ENCODE data around the gene TCN2. TPM values are rescaled to one million over a fixed set of nuclear protein-coding genes. Genes with fewer than 3 reads are reported as not detected.
"Not testable (repeated sequence)": the region's sequence is repeated elsewhere in the genome, so short reads cannot be mapped to it uniquely, and the experiment has no call there.

The TCN2 gene
- total and polyA plus RNA-seq, 2 of the 4 experiments (the other 2 are of a cell fraction): 1.3 to 3.6 TPM

GRCh38 chr22:30591588-30592359 is 15.2 kb upstream of the TCN2 start, which contains the start of gene PES1 (continued):
- peak; percentile 88 for TF ChIP-seq USF2 (IDR thresholded peaks at IDR 0.05; ENCODE audit: low read depth, low read length)

GRCh38 chr22:30592360-30592713 is 14.6 kb upstream of the TCN2 start:
- H3K4me1 ChIP-seq (ENCODE audit: control insufficient read depth, insufficient read depth, low read length); H3K4ac ChIP-seq (ENCODE audit: low read depth, low read length); intact Hi-C loops (cut with micrococcal nuclease); H3K18ac ChIP-seq (ENCODE audit: low read depth, low read length); H2AK5ac ChIP-seq (ENCODE audit: low read depth, low read length); H3K27ac ChIP-seq (ENCODE audit: insufficient read depth, low read length); H3K9me1 ChIP-seq (ENCODE audit: insufficient read depth, low read length); H4K8ac ChIP-seq (ENCODE audit: low read depth in 2 of 2, low read length in 2 of 2); H3K14ac ChIP-seq (replicated peaks; ENCODE audit: low read depth, low read length); H2BK120ac ChIP-seq (ENCODE audit: low read depth, low read length); H3K9me3 ChIP-seq (ENCODE audit: control insufficient read depth, insufficient read depth, low read length); H2BK5ac ChIP-seq (ENCODE audit: low read depth, low read length, poor library complexity, severe bottlenecking); dilution Hi-C loops (cut with HindIII; ENCODE audit: low sequenced_read_pairs, unreplicated experiment); H4K5ac ChIP-seq (ENCODE audit: low read depth, low read length); H3K9ac ChIP-seq (ENCODE audit: low read depth, low read length); DNase-seq; in situ Hi-C loops (cut with MboI; ENCODE audit: low sequenced_read_pairs); POLR2A ChIA-PET (ENCODE audit: unreplicated experiment); BruUV-seq (replicated peaks); H2BK15ac ChIP-seq (ENCODE audit: low read depth, low read length); ATAC-seq (ENCODE audit: low read depth); H3K23ac ChIP-seq (ENCODE audit: low read depth, low read length); H2BK20ac ChIP-seq (ENCODE audit: low read depth, low read length); H3K56ac ChIP-seq (ENCODE audit: extremely low read depth, insufficient read depth, low read length); H4K91ac ChIP-seq (ENCODE audit: insufficient read depth, low read depth, low read length): not testable (repeated sequence)
- peak overlapping the region; percentile 73 for H2AK9ac ChIP-seq (replicated peaks; ENCODE audit: low read depth, low read length, poor library complexity)
- peaks cover 11% of the 10 kb centered on the region; the same call in 1 of the 2 replicates for H4K20me1 ChIP-seq (ENCODE audit: insufficient read depth, low read length)
- WGBS, 2 experiments (ENCODE audit: extremely low coverage in 2 of 2, insufficient read length in 1 of 2): 44% methylated on average over 7 of the region's 18 CpGs; no CpG with 5 or more reads in 1 of the 2 experiments
- CTCF ChIA-PET: interaction anchor here (1.4 kb wide), 1 partner anchor 9 kb away, joined by 3 read pairs; no protein-coding TSS in a partner anchor
- peaks cover 11% of the 10 kb centered on the region for H3K27me3 ChIP-seq (ENCODE audit: control insufficient read depth, insufficient read depth, low read length)
- H3K79me1 ChIP-seq (ENCODE audit: low read depth in 1 of 2, low read length in 2 of 2): peaks cover 31 to 37% of the 10 kb centered on the region in 2 experiments
- peak overlapping the region; percentile 96; the same call in 1 of the 2 replicates for H3K4me3 ChIP-seq (ENCODE audit: insufficient read depth, low read depth, low read length)
- peak overlapping the region; percentile 73 for H2AFZ ChIP-seq (replicated peaks; ENCODE audit: low read length, poor library complexity)
- H3K36me3 ChIP-seq (ENCODE audit: control insufficient read depth, insufficient read depth, low read length): peaks cover 17% of the 10 kb centered on the region
- peak overlapping the region; percentile 65 for H3K4me2 ChIP-seq (ENCODE audit: low read depth, low read length)
